OCI-LY3 (cell line): ENCODE data around the gene MTCL3.

Experiments
- EZH2phosphoT487 ChIP-seq: fragments of 200-600 bp; shearing (Covaris generic); IDR thresholded peaks from 2 replicates; pipeline ENCODE4 v1.6.1; 2018; ENCODE audit warnings: antibody characterized with exemption, mixed run types, low read depth
- TF ChIP-seq, protein P1 (sequence below): fragments of 200-600, 300-600 bp; sonication (generic); IDR thresholded peaks from 2 replicates; pipeline ENCODE4 v1.5.1; 2014; ENCODE audit warnings: antibody characterized with exemption, low read length, low read depth

DNA sequence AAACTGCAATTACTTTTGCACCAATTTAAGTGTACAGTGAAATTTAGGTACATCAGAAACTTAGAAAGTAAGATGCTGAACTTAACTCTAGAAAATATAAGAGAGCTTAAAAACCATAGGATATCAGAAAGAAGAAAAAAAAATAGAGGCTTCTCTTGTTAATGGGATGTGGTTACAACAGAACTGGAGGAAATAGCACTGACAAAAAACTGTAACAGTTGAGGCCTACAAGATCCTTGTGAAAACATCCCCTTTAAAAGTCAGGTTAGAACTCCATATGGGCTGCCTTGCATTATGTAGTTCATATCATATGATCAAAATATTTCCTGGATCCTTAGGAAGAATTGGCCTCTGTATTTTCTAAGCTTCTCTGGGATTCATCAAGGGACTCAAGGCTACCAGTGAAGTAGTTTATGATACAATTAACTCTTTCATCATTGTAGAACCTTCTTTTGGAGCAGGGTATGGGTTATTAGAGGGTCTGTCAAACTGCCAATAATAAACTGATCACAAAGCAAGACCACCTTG, 24.8 kb downstream of the MTCL3 start:
- TF ChIP-seq, protein P1, sequence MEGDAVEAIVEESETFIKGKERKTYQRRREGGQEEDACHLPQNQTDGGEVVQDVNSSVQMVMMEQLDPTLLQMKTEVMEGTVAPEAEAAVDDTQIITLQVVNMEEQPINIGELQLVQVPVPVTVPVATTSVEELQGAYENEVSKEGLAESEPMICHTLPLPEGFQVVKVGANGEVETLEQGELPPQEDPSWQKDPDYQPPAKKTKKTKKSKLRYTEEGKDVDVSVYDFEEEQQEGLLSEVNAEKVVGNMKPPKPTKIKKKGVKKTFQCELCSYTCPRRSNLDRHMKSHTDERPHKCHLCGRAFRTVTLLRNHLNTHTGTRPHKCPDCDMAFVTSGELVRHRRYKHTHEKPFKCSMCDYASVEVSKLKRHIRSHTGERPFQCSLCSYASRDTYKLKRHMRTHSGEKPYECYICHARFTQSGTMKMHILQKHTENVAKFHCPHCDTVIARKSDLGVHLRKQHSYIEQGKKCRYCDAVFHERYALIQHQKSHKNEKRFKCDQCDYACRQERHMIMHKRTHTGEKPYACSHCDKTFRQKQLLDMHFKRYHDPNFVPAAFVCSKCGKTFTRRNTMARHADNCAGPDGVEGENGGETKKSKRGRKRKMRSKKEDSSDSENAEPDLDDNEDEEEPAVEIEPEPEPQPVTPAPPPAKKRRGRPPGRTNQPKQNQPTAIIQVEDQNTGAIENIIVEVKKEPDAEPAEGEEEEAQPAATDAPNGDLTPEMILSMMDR: no peak
- no peak for TF ChIP-seq EZH2phosphoT487
